ENCODE measurements around the gene TUBE1. TPM values are rescaled to one million over a fixed set of nuclear protein-coding genes. Genes with fewer than 3 reads are reported as not detected.

Gene TUBE1
- polyA plus RNA-seq, 1 of the 3 experiments (the other 2 are of a cell fraction) = 11.9 TPM

- ChIA-PET CTCF (interaction anchor here (0.7 to 4.1 kb wide), 21 partner anchors 9 to 770 kb away, joined by 3 to 43 read pairs (median 4); partner anchors contain the start of genes FAM229B and TUBE1), POLR2A (no interaction called here)
Measured at GRCh38 chr6:112029045-112029822, 58.0 kb downstream of the TUBE1 start.

More at GRCh38 chr6:112029045-112029822, 58.0 kb downstream of the TUBE1 start:
- H3F3A ChIP-seq (replicated peaks; ENCODE audit: insufficient read depth) = no peaks in the 10 kb centered on the region
- no peaks in the 10 kb centered on the region for H3K79me2 ChIP-seq (ENCODE audit: insufficient read depth)
- H3K27me3 ChIP-seq (ENCODE audit: insufficient read depth) = no peaks in the 10 kb centered on the region
- H3K9me2 ChIP-seq = no peaks in the 10 kb centered on the region
- no peak overlapping the region for H3K9ac ChIP-seq
- H3K36me3 ChIP-seq (replicated peaks in 1 of 2; ENCODE audit: control insufficient read depth in 1 of 2, insufficient read depth in 2 of 2, low read length in 1 of 2) = no peaks in the 10 kb centered on the region
- TF ChIP-seq NFIC (IDR thresholded peaks at IDR 0.05; ENCODE audit: borderline replicate concordance) (no peak), FOXJ3 (CRISPR knock-in tag; IDR thresholded peaks at IDR 0.05) (no peak), EP300 (IDR thresholded peaks at IDR 0.05; ENCODE audit: borderline replicate concordance in 1 of 2, low read depth in 1 of 2, low read length in 1 of 2) (no peak), CHD2 (IDR thresholded peaks at IDR 0.05; ENCODE audit: low read length, partially characterized antibody) (no peak), POLR2AphosphoS5 (IDR thresholded peaks at IDR 0.05; ENCODE audit: low read depth, low read length) (no peak), YY1 (IDR thresholded peaks at IDR 0.05; ENCODE audit: low read depth) (peak; percentile 84; the same call in 1 of the 2 replicates), IRF3 (IDR thresholded peaks at IDR 0.05; ENCODE audit: low read depth, low read length) (no peak), RAD21 (IDR thresholded peaks at IDR 0.05; ENCODE audit: low read length) (peak; percentile 59), FOXM1 (IDR thresholded peaks at IDR 0.05; ENCODE audit: low read depth) (no peak), JUND (IDR thresholded peaks at IDR 0.05) (no peak), TCF12 (IDR thresholded peaks at IDR 0.05) (no peak), SMC3 (IDR thresholded peaks at IDR 0.05; ENCODE audit: low read depth, low read length) (peak; percentile 52), MXI1 (IDR thresholded peaks at IDR 0.05; ENCODE audit: low read depth, low read length) (no peak)
- TF ChIP-seq, protein P1, sequence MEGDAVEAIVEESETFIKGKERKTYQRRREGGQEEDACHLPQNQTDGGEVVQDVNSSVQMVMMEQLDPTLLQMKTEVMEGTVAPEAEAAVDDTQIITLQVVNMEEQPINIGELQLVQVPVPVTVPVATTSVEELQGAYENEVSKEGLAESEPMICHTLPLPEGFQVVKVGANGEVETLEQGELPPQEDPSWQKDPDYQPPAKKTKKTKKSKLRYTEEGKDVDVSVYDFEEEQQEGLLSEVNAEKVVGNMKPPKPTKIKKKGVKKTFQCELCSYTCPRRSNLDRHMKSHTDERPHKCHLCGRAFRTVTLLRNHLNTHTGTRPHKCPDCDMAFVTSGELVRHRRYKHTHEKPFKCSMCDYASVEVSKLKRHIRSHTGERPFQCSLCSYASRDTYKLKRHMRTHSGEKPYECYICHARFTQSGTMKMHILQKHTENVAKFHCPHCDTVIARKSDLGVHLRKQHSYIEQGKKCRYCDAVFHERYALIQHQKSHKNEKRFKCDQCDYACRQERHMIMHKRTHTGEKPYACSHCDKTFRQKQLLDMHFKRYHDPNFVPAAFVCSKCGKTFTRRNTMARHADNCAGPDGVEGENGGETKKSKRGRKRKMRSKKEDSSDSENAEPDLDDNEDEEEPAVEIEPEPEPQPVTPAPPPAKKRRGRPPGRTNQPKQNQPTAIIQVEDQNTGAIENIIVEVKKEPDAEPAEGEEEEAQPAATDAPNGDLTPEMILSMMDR (IDR thresholded peaks at IDR 0.05) = peak; percentile 79
- TF ChIP-seq, protein P2, sequence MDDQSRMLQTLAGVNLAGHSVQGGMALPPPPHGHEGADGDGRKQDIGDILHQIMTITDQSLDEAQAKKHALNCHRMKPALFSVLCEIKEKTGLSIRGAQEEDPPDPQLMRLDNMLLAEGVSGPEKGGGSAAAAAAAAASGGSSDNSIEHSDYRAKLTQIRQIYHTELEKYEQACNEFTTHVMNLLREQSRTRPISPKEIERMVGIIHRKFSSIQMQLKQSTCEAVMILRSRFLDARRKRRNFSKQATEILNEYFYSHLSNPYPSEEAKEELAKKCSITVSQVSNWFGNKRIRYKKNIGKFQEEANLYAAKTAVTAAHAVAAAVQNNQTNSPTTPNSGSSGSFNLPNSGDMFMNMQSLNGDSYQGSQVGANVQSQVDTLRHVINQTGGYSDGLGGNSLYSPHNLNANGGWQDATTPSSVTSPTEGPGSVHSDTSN (IDR thresholded peaks at IDR 0.05) = no peak
- TF ChIP-seq, protein P3, sequence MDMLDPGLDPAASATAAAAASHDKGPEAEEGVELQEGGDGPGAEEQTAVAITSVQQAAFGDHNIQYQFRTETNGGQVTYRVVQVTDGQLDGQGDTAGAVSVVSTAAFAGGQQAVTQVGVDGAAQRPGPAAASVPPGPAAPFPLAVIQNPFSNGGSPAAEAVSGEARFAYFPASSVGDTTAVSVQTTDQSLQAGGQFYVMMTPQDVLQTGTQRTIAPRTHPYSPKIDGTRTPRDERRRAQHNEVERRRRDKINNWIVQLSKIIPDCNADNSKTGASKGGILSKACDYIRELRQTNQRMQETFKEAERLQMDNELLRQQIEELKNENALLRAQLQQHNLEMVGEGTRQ (IDR thresholded peaks at IDR 0.05; ENCODE audit: borderline replicate concordance, low read depth, low read length) = no peak
- H3K9me3 ChIP-seq = no peaks in the 10 kb centered on the region
- H3K27ac ChIP-seq (ENCODE audit: low read depth in 2 of 2, low read length in 1 of 2) = no peak overlapping the region
- H3K4me2 ChIP-seq = no peak overlapping the region
- H2AFZ ChIP-seq (ENCODE audit: low read depth) = no peak overlapping the region; the same call in 1 of the 2 replicates
- H3K4me3 ChIP-seq (ENCODE audit: low read depth in 2 of 2, low read length in 1 of 2) = no peak overlapping the region
- 74% methylated on average over 15 of the region's 15 CpGs for WGBS (ENCODE audit: low lambda C conversion rate)
- H3K4me1 ChIP-seq (ENCODE audit: control insufficient read depth in 1 of 2, insufficient read depth in 2 of 2, low read depth in 1 of 2, low read length in 1 of 2) = peaks cover 8 to 10% of the 10 kb centered on the region in 2 experiments; a peak in 2 of 4 replicates
- H4K20me1 ChIP-seq (ENCODE audit: insufficient read depth) = no peaks in the 10 kb centered on the region
- peak; percentile 39 for DNase-seq

Data from SK-N-SH (cell line).